ENCODE measurements around the gene GPR141. TPM values are rescaled to one million over a fixed set of nuclear protein-coding genes. Genes with fewer than 3 reads are reported as not detected.

The GPR141 gene
- total and polyA plus RNA-seq, 8 donors: 0.10 to 7.1 (median 1.3) TPM; not detected in 3

DNA sequence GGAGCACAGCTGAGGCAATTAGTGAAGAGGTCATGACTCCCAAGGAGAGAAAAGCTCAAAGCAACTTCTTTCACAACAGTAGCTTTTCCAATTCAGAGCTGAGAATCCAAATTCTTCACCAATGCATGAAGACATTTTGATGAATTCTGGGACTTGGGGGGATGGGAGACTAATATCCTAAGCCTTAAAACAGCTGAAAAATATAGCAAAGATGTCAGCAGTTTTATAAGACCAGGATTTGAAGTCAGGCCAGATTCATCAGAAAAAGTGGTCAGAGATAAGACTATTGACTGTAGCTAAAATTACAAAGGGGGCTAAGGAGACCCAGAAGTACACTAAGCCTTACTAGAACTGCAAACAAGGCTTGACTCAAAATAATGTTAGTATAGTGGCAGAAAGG is 51.6 kb downstream of the GPR141 start:
- H3K27me3 ChIP-seq: no peaks in the 10 kb centered on the region
- intact Hi-C loops (cut with DNase I; ENCODE audit: low total_unique reads): no loop called here
- H3K36me3 ChIP-seq: no peaks in the 10 kb centered on the region
- peaks cover 0 to 11% (median 4%) of the 10 kb centered on the region in 4 donors for H3K4me1 ChIP-seq
- TF ChIP-seq POLR2A (IDR thresholded peaks at IDR 0.05) (no peak), POLR2AphosphoS5 (IDR thresholded peaks at IDR 0.05) (no peak), EP300 (IDR thresholded peaks at IDR 0.05) (no peak)
- TF ChIP-seq, protein P1, sequence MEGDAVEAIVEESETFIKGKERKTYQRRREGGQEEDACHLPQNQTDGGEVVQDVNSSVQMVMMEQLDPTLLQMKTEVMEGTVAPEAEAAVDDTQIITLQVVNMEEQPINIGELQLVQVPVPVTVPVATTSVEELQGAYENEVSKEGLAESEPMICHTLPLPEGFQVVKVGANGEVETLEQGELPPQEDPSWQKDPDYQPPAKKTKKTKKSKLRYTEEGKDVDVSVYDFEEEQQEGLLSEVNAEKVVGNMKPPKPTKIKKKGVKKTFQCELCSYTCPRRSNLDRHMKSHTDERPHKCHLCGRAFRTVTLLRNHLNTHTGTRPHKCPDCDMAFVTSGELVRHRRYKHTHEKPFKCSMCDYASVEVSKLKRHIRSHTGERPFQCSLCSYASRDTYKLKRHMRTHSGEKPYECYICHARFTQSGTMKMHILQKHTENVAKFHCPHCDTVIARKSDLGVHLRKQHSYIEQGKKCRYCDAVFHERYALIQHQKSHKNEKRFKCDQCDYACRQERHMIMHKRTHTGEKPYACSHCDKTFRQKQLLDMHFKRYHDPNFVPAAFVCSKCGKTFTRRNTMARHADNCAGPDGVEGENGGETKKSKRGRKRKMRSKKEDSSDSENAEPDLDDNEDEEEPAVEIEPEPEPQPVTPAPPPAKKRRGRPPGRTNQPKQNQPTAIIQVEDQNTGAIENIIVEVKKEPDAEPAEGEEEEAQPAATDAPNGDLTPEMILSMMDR (IDR thresholded peaks at IDR 0.05): no peak
- H3K27ac ChIP-seq: no peak overlapping the region
- no peak for DNase-seq
- H3K4me3 ChIP-seq: no peak overlapping the region
- H3K9me3 ChIP-seq: no peaks in the 10 kb centered on the region

DNA sequence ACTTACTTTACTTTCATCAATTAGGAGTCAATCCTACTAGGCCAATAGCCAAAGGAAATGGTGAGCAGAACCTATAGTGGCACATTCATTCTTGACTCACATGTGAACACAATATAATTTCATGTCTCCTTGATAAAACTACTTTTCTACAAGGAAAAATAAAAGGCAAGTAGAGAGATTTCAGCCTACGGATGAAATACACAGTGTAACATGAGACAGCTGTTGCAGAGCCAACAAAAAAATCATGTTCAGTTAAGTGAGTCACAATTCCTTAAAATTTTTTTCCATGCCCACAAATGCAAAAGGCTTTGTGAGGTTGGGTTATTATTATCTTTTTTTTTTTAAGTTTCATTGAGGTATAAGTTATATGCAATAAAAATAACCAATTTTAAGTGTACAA is 54.8 kb downstream of the GPR141 start:
- Histone ChIP-seq H3K4me1 (no peaks in the 10 kb centered on the region), H3K9me3 (no peaks in the 10 kb centered on the region), H3K27me3 (no peaks in the 10 kb centered on the region), H3K36me3 (no peaks in the 10 kb centered on the region), H3K4me3 (no peak overlapping the region), H3K27ac (no peak overlapping the region)
- WGBS, 5 donors: 40 to 54% (median 48%) methylated on average over 1 of the region's 1 CpG
- intact Hi-C loops (cut with DNase I; ENCODE audit: low total_unique reads): no loop called here
- peak in 1 of 2 donors; percentile 14 for DNase-seq
- TF ChIP-seq POLR2A (IDR thresholded peaks at IDR 0.05) (no peak), POLR2AphosphoS5 (IDR thresholded peaks at IDR 0.05) (no peak), EP300 (IDR thresholded peaks at IDR 0.05) (no peak)
- TF ChIP-seq, protein P1 (IDR thresholded peaks at IDR 0.05): no peak

DNA sequence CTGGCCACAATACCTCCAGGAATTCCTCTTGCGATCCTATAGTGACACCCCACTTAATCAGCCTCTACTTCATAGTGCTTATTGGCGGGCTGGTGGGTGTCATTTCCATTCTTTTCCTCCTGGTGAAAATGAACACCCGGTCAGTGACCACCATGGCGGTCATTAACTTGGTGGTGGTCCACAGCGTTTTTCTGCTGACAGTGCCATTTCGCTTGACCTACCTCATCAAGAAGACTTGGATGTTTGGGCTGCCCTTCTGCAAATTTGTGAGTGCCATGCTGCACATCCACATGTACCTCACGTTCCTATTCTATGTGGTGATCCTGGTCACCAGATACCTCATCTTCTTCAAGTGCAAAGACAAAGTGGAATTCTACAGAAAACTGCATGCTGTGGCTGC is 56.8 kb downstream of the GPR141 start:
- TF ChIP-seq POLR2AphosphoS5 (IDR thresholded peaks at IDR 0.05) (no peak), EP300 (IDR thresholded peaks at IDR 0.05) (no peak), POLR2A (IDR thresholded peaks at IDR 0.05) (no peak)
- TF ChIP-seq, protein P1 (IDR thresholded peaks at IDR 0.05): no peak
- H3K36me3 ChIP-seq: no peaks in the 10 kb centered on the region
- no peak overlapping the region for H3K27ac ChIP-seq
- no peak overlapping the region for H3K4me3 ChIP-seq
- intact Hi-C loops (cut with DNase I; ENCODE audit: low total_unique reads): no loop called here
- 91 to 96% (median 93%) methylated on average over 7 of the region's 7 CpGs for WGBS, 5 donors
- DNase-seq: no peak
- H3K4me1 ChIP-seq: no peaks in the 10 kb centered on the region
- no peaks in the 10 kb centered on the region for H3K9me3 ChIP-seq
- H3K27me3 ChIP-seq: no peaks in the 10 kb centered on the region

DNA sequence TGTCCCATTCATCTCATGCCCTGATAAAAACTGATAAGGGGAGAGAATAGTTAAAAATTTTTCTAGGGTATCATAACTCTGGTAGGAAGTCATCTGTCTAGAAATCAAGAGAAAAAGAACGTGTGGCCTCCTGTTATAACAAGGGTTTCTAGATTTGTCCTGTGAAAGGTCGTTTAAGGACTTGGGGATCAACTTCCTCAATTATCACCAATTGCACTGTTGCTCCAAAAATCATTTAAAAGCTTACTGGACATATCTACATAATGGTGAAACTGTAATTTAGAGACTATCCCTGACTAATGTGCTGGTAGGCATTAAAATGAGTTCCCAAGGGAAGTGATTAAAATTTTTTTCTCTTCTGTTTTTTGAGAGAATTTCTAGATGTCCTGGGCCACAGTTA is 58.2 kb downstream of the GPR141 start:
- Histone ChIP-seq H3K27me3 (no peaks in the 10 kb centered on the region), H3K4me3 (no peak overlapping the region), H3K27ac (no peak overlapping the region), H3K9me3 (no peaks in the 10 kb centered on the region), H3K36me3 (no peaks in the 10 kb centered on the region), H3K4me1 (no peaks in the 10 kb centered on the region)
- TF ChIP-seq EP300 (IDR thresholded peaks at IDR 0.05) (no peak), POLR2A (IDR thresholded peaks at IDR 0.05) (no peak), POLR2AphosphoS5 (IDR thresholded peaks at IDR 0.05) (no peak)
- TF ChIP-seq, protein P1 (IDR thresholded peaks at IDR 0.05): no peak
- no peak for DNase-seq
- WGBS, 5 donors: 29 to 53% (median 35%) methylated on average over 2 of the region's 2 CpGs
- intact Hi-C loops (cut with DNase I; ENCODE audit: low total_unique reads): no loop called here
